Endothelial cell (in vitro differentiated cells): ENCODE results near the gene ACSS1. TPM values are rescaled to one million over a fixed set of nuclear protein-coding genes. Genes with fewer than 3 reads are reported as not detected.

ENCODE experiments used
- DNase-seq: peaks from one replicate; pipeline ENCODE4 v3.0.0; 2021; ENCODE audit warnings: low spot score
- H3K27ac Mint-ChIP-seq: one replicate; pipeline ENCODE4 v1.8.0; 2021; ENCODE audit warnings: mixed read lengths, inconsistent platforms; ENCODE audit not compliant: unreplicated experiment
- H3K27me3 Mint-ChIP-seq: one replicate; pipeline ENCODE4 v1.8.0; 2021; ENCODE audit warnings: mild to moderate bottlenecking, moderate library complexity, mixed read lengths, inconsistent platforms; ENCODE audit not compliant: unreplicated experiment
- H3K36me3 Mint-ChIP-seq: one replicate; pipeline ENCODE4 v1.8.0; 2021; ENCODE audit warnings: mild to moderate bottlenecking, low read depth, mixed read lengths, inconsistent platforms; ENCODE audit not compliant: unreplicated experiment
- H3K4me1 Mint-ChIP-seq: one replicate; pipeline ENCODE4 v1.8.0; 2021; ENCODE audit warnings: mild to moderate bottlenecking, mixed read lengths, inconsistent platforms; ENCODE audit not compliant: unreplicated experiment
- H3K4me3 Mint-ChIP-seq: one replicate; pipeline ENCODE4 v1.8.0; 2021; ENCODE audit warnings: mild to moderate bottlenecking, mixed read lengths, inconsistent platforms; ENCODE audit not compliant: unreplicated experiment
- H3K9me3 Mint-ChIP-seq: one replicate; pipeline ENCODE4 v1.8.0; 2021; ENCODE audit warnings: mixed read lengths, inconsistent platforms; ENCODE audit not compliant: unreplicated experiment
- CTCF ChIP-seq: fragments of 200-600 bp; sonication (generic); IDR thresholded peaks from one replicate; pipeline ENCODE4 v1.5.0; 2021; ENCODE audit warnings: antibody characterized with exemption; ENCODE audit not compliant: unreplicated experiment
- total RNA-seq: library from RNA; stranded (reverse); fragmentation: NEBNext Ultra II Directional; extraction: Animal tissue kit (Norgen Biotek cat#: 25700); gene quantifications from one replicate; pipeline ENCODE4 v1.2.1, GENCODE V29; 2021; ENCODE audit not compliant: unreplicated experiment

The ACSS1 gene
- total RNA-seq, 1 donor from 2014 or later: 15.5 TPM

- no peak for TF ChIP-seq CTCF
- Mint-ChIP-seq H3K4me3 (no peak overlapping the region), H3K4me1 (peaks cover 5% of the 10 kb centered on the region), H3K9me3 (no peaks in the 10 kb centered on the region), H3K27ac (no peak overlapping the region), H3K36me3 (no peaks in the 10 kb centered on the region), H3K27me3 (peaks cover 15% of the 10 kb centered on the region)
- no peak for DNase-seq
These were observed 21.2 kb upstream of the ACSS1 start for GRCh38 chr20:25079171-25079570.

- H3K27me3 Mint-ChIP-seq: peaks cover 15% of the 10 kb centered on the region
- DNase-seq: no peak
- H3K4me3 Mint-ChIP-seq: no peak overlapping the region
These were observed 20.7 kb upstream of the ACSS1 start for GRCh38 chr20:25078662-25079061.

GRCh38 chr20:25077610-25078169 is 19.8 kb upstream of the ACSS1 start:
- Mint-ChIP-seq H3K36me3 (no peaks in the 10 kb centered on the region), H3K27ac (no peak overlapping the region), H3K9me3 (no peaks in the 10 kb centered on the region), H3K4me3 (no peak overlapping the region), H3K4me1 (peaks cover 4% of the 10 kb centered on the region), H3K27me3 (peaks cover 15% of the 10 kb centered on the region)
- no peak for TF ChIP-seq CTCF
- peak; percentile 40 for DNase-seq

More at GRCh38 chr20:25078662-25079061, 20.7 kb upstream of the ACSS1 start:
- peaks cover 5% of the 10 kb centered on the region for H3K4me1 Mint-ChIP-seq
- no peak for TF ChIP-seq CTCF
- no peaks in the 10 kb centered on the region for H3K9me3 Mint-ChIP-seq
- H3K36me3 Mint-ChIP-seq: no peaks in the 10 kb centered on the region
- H3K27ac Mint-ChIP-seq: no peak overlapping the region

- H3K9me3 Mint-ChIP-seq: no peaks in the 10 kb centered on the region
- H3K27ac Mint-ChIP-seq: no peak overlapping the region
- no peak for DNase-seq
- H3K36me3 Mint-ChIP-seq: no peaks in the 10 kb centered on the region
- no peaks in the 10 kb centered on the region for H3K4me1 Mint-ChIP-seq
- H3K27me3 Mint-ChIP-seq: peaks cover 11% of the 10 kb centered on the region
- TF ChIP-seq CTCF: no peak
- no peak overlapping the region for H3K4me3 Mint-ChIP-seq
These were observed 19.0 kb upstream of the ACSS1 start for GRCh38 chr20:25076731-25077609.

GRCh38 chr20:25076201-25076600 is 18.3 kb upstream of the ACSS1 start:
- Mint-ChIP-seq H3K27ac (no peak overlapping the region), H3K4me1 (peaks cover 4% of the 10 kb centered on the region), H3K4me3 (no peak overlapping the region), H3K27me3 (peaks cover 11% of the 10 kb centered on the region), H3K36me3 (no peaks in the 10 kb centered on the region), H3K9me3 (no peaks in the 10 kb centered on the region)
- no peak for DNase-seq
- no peak for TF ChIP-seq CTCF
